Inflammatory macrophage (primary cell): ENCODE results near the gene KIAA0319L.
"Not testable (repeated sequence)": the region's sequence is repeated elsewhere in the genome, so short reads cannot be mapped to it uniquely, and the experiment has no call there.

ENCODE experiments used
- DNase-seq, 2 donors: peaks; one replicate each; pipeline ENCODE4 v3.0.0-alpha.2; 2020 to 2022

Gene KIAA0319L

GRCh38 chr1:35481229-35481628, 76.0 kb downstream of the KIAA0319L start:
- DNase-seq: no peak

- DNase-seq: no peak
Observed at GRCh38 chr1:35477870-35478269, 79.3 kb downstream of the KIAA0319L start.

- DNase-seq: no peak
Observed at GRCh38 chr1:35475856-35476674, 81.1 kb downstream of the KIAA0319L start.

GRCh38 chr1:35475356-35475755, 81.8 kb downstream of the KIAA0319L start:
- no peak for DNase-seq

GRCh38 chr1:35473216-35473615, 84.0 kb downstream of the KIAA0319L start:
- not testable (repeated sequence) for DNase-seq

GRCh38 chr1:35470977-35471613, 86.1 kb downstream of the KIAA0319L start:
- DNase-seq: peak in 1 of 2 donors; percentile 18

GRCh38 chr1:35466120-35466519, 91.1 kb downstream of the KIAA0319L start:
- no peak for DNase-seq

- not testable (repeated sequence) for DNase-seq
Observed at GRCh38 chr1:35463749-35464148, 93.5 kb downstream of the KIAA0319L start.

- DNase-seq: no peak
Observed at GRCh38 chr1:35463232-35463631, 94.0 kb downstream of the KIAA0319L start.

GRCh38 chr1:35461966-35462651, 95.1 kb downstream of the KIAA0319L start:
- no peak for DNase-seq

- no peak for DNase-seq
Observed at GRCh38 chr1:35460796-35461195, 96.4 kb downstream of the KIAA0319L start.

GRCh38 chr1:35454616-35455015, 102.6 kb downstream of the KIAA0319L start:
- peak; percentile 59 to 66 for DNase-seq

GRCh38 chr1:35454176-35454575, 103.0 kb downstream of the KIAA0319L start:
- peak; percentile 53 to 68 for DNase-seq

- no peak for DNase-seq
Observed at GRCh38 chr1:35453031-35453430, 104.2 kb downstream of the KIAA0319L start.

- peak; percentile 75 to 81 for DNase-seq
Observed at GRCh38 chr1:35452106-35452774, 105.0 kb downstream of the KIAA0319L start.

GRCh38 chr1:35451125-35451528, 106.1 kb downstream of the KIAA0319L start:
- peak; percentile 71 to 77 for DNase-seq

- DNase-seq: peak in 1 of 2 donors; percentile 11
Observed at GRCh38 chr1:35449334-35450008, 107.7 kb downstream of the KIAA0319L start.

- DNase-seq: peak in 1 of 2 donors; percentile 77
Observed at GRCh38 chr1:35448344-35448801, 108.8 kb downstream of the KIAA0319L start.

GRCh38 chr1:35447278-35447677, 109.9 kb downstream of the KIAA0319L start:
- DNase-seq: peak; percentile 52 to 57

GRCh38 chr1:35444519-35444774, 112.8 kb downstream of the KIAA0319L start:
- DNase-seq: no peak

GRCh38 chr1:35443768-35444518, 113.3 kb downstream of the KIAA0319L start:
- no peak for DNase-seq

GRCh38 chr1:35442734-35443133, 114.5 kb downstream of the KIAA0319L start:
- peak in 1 of 2 donors; percentile 53 for DNase-seq
